HG03439 (cell line): ENCODE results near the gene UGT1A10.
"Not testable (repeated sequence)": the region's sequence is repeated elsewhere in the genome, so short reads cannot be mapped to it uniquely, and the experiment has no call there.

ENCODE experiments used
- ATAC-seq: cut with Tn5 transposase; IDR thresholded peaks from one replicate; pipeline ENCODE4 v1.9.1; 2021; ENCODE audit warnings: mild to moderate bottlenecking, moderate library complexity; ENCODE audit not compliant: unreplicated experiment

UGT1A10 gene

DNA sequence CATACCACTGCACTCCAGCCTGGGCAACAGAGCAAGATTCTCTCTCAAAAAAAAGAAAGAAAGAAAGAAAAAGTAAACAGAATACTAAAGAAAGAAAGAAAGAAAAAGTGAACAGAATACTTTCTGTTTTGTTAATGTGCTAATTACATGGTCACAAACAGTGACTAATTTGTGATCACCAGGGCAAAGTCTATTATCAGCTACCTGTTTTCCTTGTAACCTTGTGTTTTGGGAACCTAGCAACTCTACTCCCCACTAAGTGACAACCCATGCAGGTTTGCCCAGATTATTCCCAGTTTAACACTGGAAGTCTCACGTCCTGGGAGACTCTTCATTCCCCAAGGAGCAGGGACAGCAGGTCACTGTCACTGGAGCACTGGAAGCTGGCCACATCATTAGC lies 18.8 kb downstream of the UGT1A10 start:
- no peak for ATAC-seq

DNA sequence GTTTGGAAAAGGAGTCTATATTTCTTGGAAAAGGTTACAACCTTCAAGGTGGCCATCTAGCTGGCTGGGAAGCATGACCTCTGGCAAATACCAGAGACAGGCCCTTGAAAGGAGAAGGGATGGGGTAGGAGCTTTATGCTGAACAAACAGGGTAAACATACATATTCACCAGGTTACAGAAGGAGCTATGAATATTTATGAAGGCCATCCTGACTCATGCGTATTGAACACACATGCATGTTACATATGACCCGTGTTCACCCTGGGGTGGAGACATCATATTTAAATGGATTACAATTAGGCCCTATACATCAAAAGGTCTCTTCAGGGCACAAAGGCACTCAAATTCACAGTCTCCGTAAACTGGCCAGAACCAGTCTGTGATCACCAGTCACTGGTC lies 19.7 kb downstream of the UGT1A10 start:
- not testable (repeated sequence) for ATAC-seq

DNA sequence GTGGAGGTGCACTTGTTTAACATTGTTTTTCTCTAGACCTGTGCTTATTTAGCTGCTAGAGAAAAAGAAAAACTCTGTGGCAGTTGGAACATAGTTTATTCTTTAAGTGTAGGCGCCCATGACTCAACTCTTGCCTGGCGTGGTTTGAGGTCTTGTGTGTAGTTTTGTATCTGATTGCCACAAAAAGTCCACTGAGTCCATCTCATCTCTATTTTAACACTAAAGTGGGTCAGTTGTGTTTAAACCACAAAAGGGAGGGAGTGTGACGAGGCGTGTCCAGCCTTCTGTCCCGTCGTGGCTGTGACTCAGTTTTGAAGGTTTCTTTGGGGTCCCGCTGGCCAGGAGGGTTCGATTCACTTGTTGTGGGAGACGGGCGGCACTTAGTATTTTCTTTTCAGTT lies 20.2 kb downstream of the UGT1A10 start:
- no peak for ATAC-seq

DNA sequence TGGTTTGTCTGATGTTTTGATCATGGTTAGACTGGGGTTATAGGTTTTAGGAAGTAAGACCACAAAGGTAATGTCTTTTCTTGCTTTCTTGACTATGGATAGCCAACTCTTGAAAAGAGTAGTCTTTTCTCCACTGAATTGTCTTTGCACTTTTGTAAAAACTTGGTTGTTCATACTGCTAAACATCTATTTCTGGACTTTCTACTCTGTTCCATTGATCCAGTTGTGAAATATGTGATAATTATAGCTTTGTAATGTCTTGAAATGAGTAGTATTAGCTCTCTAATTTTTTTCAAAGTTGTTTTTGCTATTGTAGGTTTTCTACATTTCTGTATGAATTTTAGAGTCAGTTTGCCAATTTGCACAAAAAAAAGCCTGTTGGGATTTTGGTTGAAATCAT lies 22.4 kb downstream of the UGT1A10 start:
- ATAC-seq: no peak

DNA sequence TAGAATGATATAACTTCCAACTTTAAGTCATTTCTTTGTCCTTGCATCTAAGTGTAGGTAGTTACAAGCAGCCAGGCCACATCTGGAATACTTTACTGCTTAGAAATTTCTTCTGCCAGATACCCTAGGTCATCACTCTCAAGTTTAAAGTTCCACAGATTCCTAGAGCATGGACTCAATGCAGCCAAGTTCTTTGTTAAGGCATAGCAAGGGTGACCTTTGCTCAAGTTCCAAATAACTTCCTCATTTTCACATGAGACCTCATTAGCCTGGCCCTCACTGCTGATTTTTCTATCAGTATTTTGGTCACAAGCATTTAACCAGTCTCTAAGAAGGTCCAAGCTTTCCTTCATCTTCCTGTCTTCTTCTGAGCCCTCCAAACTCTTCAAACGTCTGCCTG lies 27.7 kb downstream of the UGT1A10 start:
- ATAC-seq: no peak

DNA sequence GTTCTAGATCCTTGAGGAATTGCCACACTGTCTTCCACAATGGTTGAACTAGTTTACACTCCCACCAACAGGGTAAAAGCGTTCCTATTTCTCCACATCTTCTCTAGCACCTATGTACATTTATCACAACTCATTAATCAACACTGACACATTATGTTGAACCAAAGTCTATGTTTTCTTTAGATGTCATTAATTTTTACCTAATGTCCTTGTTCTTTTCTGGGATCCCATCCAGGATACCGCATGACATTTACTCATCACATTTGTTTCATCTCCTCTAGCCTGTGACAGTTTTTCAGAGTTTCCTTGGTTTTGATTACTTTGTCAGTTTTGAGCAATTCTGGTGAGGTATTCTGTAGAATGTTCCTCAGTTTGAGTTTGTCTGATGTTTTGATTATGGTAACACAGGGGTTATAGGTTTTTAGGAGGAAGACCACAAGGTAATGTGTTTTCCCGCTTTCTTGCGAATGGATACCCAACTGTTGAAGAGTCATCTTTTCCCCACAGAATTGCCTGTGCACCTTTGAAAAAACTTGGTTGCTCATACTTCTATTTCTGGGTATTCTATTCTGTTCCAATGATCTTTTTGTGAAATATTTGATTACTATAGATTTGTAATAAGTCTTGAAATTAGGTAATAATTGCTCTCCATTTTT lies 32.5 kb downstream of the UGT1A10 start:
- ATAC-seq: no peak

DNA sequence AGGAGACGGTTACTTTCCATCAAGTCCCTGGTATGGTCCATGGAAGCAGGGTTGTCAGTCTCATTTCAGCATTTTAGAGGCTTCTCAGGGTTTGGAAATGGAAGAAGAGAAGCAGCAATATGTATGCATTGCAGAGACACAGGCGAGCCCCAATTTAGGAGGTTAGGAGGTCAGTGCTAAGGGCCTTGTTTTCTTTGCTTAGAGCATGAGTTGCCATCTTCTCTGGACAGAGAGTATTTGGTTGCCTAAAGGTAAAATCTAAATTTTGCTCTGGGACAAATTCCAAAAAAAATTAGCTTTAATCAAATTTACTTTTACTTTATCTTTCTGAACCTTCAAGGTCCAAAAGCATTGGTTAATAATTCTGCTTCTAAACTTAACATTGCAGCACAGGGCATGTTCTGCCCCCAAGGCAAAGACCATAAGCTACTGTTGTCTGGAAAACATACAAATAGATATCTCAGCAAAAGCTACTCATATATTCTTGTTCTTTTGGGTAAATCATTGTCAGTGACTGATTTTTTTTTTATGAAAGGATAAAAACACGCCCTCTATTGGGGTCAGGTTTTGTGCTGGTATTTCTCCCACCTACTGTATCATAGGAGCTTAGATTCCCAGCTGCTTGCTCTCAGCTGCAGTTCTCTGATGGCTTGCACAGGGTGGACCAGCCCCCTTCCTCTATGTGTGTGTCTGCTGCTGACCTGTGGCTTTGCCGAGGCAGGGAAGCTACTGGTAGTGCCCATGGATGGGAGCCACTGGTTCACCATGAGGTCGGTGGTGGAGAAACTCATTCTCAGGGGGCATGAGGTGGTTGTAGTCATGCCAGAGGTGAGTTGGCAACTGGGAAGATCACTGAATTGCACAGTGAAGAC lies 35.3 kb downstream of the UGT1A10 start, which contains the start of gene UGT1A9:
UGT1A9 (plus strand) TSS at position 609 of the 872 bp plus-strand sequence; CDS start at position 646, 37 bp downstream.
- ATAC-seq: no peak

DNA sequence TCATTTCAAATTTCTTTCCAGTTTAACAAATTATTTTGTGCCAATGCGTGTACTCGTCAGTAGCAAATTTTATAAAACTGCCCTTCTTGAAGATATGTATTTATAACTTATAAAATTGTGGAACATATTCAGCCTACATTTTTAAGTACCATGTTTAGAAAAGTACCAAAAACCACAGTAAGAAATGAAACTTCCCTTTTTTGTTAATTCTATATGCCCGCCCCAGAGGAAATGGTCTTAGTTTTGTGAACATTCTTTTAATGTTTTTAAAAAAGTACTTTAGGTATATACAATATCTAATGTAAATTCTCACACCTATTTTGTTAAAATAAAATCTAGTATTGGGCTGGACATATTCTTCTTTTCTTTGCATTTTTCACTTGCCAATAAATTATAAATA lies 36.6 kb downstream of the UGT1A10 start:
- ATAC-seq: no peak

DNA sequence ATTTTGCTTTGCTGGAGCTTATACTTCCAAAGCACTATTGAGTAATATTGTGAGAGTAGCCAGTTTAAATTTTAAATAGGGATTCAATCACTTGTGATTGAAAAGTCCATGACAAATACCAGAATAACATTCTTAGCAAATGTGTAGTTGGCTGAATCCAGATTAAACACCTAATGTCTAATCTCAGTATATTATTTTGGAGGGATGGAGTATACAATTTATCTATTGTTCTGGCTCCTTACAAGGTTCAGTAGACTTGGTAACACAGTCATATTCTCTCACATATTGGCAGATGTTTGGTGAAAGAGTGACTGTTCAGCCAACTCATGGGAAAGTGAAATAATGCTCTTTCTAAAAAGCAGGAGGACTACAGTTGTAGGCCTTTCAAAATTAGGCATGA lies 37.6 kb downstream of the UGT1A10 start:
- no peak for ATAC-seq

DNA sequence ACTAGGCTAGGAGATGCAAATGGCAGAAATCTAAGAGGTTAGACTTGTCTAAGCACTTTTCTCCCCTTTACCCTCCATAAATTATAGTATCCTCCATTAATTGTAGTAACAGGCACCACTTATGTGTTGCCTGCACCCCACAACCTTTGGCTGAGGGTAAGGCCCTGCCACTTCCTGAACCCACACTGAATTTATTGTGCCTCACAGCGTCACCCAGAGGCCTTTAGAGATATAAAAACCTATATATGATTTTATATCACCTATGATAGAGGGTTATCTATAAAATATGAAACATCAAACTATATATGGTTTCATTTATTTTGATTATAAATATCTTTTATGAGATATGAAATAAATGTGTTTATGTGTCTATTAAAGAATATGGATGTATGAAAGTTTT lies 38.1 kb downstream of the UGT1A10 start:
- no peak for ATAC-seq

DNA sequence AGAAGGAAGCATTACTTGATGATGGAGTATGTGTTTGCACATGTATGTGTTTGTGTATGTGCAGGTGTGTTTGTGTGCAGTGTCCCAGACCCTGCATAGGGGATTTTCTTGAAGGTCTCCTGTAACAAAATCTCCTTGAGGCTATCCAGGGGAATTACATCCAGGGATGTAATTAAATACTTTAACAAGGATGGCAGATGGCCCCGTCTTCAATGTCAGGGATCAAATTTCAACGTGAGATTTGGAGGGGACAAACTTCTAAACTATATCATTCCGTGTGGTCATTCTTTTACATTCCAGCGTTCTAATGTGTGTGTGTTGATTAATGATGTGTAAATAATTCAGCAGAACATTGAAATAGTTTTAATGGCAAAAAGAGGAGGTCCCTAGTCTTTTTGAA lies 38.7 kb downstream of the UGT1A10 start:
- no peak for ATAC-seq

DNA sequence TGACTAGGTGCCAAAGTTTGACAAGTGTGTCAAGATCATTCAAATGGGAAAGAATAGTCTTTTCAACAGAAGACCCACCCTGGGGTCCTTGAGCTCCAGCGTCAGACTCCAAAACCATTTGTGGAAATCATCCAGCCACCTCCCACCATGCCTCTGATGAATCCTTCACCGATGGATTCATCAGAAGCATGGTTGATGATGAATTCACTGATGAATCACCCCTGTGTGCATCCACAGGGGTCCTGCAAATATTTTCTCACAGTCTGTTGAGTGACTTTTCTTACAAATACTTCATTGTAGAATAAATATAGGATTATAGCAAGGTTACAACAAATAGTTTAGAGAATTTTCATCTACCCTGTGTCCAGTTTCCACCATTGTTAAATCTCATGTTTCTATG lies 39.8 kb downstream of the UGT1A10 start:
- no peak for ATAC-seq

DNA sequence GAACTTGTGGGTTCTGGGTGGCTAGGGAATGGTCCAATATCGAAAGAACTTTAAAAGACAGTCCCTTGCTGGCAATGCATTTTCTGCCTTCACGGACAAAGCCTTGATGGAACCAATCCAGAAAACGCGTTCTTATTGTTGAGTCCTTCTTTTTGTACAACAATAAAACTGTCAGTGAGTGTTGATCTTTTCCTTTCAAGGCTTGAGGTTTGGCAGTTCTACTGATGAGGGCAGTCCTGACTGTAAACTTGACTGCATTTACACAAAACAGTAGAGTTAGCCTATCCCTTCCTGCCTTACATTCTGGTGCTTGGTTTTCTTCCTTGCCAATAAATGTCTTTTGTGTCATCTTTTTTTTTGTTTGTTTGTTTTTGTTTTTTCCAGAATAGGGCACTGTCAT lies 42.9 kb downstream of the UGT1A10 start:
- ATAC-seq: no peak

DNA sequence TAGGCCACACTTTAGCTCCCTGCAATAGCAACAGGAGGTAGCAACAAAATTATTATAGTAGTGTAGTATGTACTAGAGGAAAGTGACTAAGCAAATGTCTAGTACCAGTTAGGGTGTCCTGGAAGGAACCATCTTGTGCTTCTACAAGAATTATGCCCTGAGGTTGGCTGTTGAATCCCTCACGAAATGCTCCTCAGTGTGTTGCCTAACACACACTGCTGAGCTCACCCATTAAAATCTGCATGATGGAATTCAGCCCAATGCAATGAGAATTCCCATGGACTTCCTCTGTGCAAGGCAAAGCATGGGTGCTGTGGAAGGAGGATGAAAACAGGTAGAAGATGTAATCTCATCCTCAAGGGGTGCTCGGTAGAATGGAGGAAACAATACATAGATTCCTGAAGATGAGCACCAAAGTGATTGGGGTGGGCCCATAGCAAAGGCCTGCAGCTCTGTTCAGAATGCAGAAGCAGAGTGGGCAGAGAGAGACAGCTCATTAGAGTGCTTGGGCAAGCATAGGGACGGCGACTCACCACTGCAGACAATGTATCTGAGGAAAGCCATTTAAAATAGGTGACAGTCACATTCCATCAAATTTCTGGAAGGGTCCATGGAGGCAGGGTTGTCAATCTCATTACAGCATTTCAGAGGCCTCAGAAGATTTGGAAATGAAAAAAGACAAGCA lies 44.3 kb downstream of the UGT1A10 start:
- no peak for ATAC-seq

DNA sequence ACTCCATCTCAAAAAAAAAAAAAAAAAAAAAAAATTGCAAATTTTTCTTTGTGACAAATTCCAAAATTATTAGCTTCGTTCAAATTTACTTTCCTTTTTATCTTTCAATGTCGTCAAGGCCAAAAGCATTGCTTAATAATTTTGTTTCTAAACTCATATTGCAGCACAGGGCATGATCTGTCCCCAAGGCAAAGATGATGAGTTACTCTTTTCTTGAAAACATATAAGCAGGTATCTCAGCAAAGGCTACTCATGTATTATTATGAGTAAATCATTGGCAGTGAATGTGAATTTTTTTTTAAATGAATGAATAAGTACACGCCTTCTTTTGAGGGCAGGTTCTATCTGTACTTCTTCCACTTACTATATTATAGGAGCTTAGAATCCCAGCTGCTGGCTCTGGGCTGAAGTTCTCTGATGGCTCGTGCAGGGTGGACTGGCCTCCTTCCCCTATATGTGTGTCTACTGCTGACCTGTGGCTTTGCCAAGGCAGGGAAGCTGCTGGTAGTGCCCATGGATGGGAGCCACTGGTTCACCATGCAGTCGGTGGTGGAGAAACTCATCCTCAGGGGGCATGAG lies 45.4 kb downstream of the UGT1A10 start, which contains the start of gene UGT1A7:
UGT1A7 (plus strand) TSS at position 381 of the 579 bp plus-strand sequence; CDS start at position 418, 37 bp downstream.
- no peak for ATAC-seq

DNA sequence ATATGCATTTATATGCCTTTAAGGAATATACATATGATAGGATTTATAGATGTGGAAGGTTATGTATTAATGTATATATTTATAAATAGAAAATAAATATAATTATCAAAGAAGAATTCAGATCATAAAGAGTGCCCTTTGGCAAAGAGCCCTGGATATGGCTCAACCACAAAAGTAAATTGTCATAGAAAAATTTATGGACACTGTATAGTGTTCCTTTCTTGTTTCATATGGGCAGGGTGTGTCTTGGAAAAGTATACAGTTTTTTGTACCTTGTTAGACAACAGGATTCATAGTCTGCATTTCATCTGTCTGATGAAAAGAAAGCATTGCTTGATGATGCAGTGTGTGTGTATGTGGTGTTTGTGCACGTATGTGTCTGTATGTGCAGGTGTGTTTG lies 48.4 kb downstream of the UGT1A10 start:
- no peak for ATAC-seq

DNA sequence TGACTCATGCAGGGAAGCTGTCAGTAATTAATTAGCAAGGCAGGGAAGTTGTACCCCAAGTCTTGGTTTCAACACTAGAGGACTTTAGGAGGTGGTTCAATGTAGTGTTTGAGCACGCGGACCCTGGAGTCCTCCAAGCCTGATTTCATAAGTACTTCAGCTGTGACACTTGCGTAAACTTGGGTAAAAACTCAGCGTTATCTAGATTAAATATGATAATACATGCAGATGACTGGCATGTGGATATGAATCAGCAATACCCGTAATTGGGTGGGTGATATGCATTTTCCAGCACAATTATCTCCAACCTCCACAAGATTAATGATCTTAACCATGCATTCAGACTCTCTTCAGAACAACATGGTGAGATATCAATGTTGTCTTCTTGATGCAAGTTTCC lies 50.7 kb downstream of the UGT1A10 start:
- no peak for ATAC-seq

DNA sequence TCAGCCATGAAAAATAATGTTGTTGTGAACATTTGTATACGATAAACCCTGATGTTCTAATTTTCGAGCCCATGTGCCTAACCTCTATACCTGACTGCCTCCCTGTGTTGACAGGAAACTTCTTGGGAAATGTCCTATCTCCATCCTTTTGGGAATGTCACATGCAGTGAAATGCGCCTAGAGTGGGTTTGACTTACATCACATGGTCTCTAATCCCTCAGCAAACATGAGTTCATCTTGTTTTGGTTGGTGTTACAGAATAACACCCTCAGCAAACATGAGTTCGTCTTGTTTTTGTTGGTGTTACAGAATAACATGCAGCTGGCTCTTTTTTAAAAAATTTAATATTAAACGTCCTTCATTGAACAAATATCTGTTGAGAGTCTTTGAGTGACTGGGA lies 52.1 kb downstream of the UGT1A10 start:
- ATAC-seq: no peak

DNA sequence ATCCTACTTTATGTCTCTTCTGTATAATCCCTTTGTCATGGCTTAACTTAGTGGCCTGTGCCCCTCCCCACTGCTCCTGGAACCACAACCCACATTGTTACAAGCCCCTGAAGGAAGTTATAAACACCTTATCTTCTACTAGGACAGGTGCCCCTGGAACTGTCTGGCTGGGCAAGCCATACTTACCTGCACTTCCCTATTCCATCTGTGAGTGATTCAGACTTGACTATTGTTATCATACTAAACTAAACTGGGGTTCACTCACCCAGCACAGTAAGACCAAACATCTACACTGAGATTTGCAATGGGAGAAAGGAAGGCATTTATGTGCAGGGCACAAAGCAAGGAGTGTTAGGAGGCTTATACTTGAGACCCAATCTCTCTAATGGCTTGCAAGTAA lies 52.8 kb downstream of the UGT1A10 start:
- ATAC-seq: no peak

DNA sequence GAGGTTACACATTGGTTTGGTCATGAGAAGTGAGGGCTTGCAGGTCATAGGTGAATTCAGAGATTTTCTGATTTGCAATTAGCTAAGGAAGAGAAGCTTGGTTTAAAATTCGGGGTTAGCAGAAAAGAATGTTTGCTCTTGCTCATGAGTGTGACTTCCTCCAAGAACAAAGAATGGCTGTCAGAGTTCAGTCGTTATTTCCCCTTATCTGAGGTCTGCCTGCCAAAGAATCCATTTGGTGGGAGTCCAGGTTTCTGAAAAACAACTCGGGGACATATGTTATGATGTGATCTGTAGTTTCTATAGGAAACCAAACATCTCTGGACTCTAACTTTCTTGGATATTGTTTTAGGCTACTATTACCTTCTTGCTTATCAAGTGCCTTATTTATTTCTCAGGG lies 53.3 kb downstream of the UGT1A10 start:
- ATAC-seq: no peak

DNA sequence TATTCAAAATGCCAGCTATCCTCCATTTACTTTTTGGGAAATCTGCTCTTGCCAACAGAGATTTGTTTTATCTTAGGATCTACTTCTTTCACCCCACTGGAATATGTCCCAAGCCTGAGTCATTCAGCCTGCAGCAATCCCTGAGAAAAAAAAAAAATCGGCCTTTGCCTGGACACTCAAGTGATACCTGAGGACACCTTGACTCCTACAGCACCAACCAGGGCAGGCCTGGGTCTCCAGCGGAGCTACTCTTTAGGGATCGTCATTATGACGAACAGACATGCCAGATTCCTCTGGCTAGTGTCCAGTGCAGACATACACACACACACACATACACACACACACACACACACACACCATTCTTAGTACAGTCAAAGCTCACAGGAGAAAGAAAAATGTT lies 54.2 kb downstream of the UGT1A10 start:
- no peak for ATAC-seq
